ENCODE results near the gene COX10.
A peak's percentile ranks its signal among the peaks of the same experiment; 100 is the strongest.
"Not testable (repeated sequence)": the region's sequence is repeated elsewhere in the genome, so short reads cannot be mapped to it uniquely, and the experiment has no call there.

The COX10 gene

DNA sequence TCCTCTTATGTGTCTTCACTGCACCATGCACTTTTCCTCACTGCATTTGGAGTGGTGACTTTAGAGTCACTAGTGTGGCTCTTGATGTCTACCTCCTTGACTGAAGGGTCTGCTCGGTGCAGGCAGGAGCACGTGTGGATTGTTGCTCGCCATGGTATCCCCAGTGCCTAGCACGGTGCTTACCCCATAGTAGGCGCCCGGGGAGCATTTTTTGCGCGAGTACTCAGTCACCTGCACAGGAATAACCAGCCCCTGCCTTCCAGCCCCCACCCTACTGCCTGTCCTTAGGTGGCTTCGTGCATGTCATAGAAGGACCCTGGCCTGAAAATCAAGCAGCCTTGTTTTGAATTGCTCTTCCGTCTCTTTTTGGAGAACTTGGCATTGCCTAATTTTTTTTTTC, 136.1 kb downstream of the COX10 start:
- DNase-seq = no peak
- ATAC-seq = no peak

GRCh38 chr17:14205992-14206461, 136.7 kb downstream of the COX10 start:
- DNase-seq = peak; percentile 58
- peak; percentile 44 for ATAC-seq

- DNase-seq (no peak), ATAC-seq (no peak)
Measured at GRCh38 chr17:14206891-14207290, 137.6 kb downstream of the COX10 start.

- ATAC-seq = no peak
- no peak for DNase-seq
Measured at GRCh38 chr17:14207791-14208190, 138.5 kb downstream of the COX10 start.

DNA sequence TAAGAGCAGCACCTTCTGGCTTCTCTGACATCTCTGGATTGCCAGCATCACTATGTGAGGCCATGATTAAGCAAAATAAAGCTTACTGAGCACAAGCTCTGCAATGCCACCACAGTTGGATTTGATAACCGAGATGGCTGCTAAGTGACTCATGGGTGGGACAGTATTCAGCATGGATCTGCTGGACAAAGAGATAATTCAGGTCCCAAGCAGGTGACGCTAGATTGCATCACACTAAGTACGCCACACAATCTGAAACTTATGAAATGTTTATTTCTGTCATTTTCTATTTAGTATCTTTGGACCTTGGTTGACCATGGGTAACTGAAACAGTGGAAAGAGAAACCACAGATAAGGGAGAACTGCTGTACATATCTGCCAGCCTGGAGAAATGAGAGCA, 139.9 kb downstream of the COX10 start:
- no peak for DNase-seq
- no peak for ATAC-seq

DNA sequence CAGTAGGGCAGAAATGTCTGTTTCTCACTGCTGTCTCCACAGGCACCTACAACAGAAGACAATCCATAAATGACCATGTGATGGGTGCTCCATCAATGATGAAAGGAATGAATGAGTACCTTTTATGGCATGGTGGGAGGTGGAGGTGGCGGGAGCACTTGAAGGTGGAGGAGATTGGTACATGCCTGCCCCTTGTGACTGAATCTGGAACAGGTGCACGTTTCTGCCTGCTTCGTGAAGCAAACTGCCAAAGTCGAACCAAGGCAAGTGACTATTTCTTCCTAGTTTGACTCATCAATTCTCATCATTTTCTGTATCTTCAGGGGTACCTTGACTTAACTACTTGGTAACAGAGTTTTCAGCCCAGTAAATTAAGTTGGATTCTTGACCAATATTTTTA, 141.9 kb downstream of the COX10 start:
- DNase-seq (no peak), ATAC-seq (no peak)

GRCh38 chr17:14211801-14212200, 142.5 kb downstream of the COX10 start:
- ATAC-seq (no peak), DNase-seq (peak; percentile 49)

DNA sequence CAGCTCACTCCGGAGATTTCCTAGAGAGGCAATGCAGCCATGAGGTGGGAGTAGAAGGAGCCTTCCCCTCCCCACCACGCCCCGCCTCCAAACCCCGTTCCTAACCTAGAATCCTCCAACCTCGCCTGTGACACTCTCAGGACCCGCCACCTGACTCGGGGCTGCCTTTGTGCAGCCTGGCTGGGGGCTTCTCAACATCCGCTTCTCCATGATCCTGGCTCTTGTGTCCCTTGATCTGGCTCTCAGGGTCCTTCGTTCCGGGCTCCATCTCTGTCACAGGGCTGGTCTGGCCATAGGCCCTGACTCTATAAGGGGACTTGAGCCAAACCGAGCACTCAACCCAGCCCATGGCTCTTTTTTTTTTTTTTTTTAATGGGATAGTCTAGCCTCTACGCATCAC, 143.1 kb downstream of the COX10 start:
- ATAC-seq = no peak
- DNase-seq = no peak

DNA sequence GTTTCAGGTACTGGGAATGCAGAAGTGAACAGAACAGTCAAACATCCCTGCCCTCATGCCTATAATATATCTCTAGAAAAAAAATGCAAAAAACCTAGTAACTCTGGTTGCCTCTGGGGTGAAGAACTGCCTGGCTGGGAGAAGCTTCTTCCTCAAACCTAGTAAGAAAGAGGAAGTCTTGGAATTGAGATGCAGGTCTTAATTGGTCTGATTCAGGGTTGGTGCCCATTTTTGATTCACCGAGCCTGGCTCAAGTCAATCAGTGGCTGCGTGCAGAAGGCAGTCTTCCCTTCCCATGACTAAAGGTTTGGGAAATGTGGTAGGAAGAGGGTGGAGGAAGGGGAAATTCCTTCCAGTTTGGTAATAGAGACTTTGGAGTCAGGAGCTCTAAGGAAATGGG, 145.0 kb downstream of the COX10 start:
- DNase-seq (no peak), ATAC-seq (no peak)

GRCh38 chr17:14222611-14223010, 153.3 kb downstream of the COX10 start:
- DNase-seq (no peak), ATAC-seq (no peak)

DNA sequence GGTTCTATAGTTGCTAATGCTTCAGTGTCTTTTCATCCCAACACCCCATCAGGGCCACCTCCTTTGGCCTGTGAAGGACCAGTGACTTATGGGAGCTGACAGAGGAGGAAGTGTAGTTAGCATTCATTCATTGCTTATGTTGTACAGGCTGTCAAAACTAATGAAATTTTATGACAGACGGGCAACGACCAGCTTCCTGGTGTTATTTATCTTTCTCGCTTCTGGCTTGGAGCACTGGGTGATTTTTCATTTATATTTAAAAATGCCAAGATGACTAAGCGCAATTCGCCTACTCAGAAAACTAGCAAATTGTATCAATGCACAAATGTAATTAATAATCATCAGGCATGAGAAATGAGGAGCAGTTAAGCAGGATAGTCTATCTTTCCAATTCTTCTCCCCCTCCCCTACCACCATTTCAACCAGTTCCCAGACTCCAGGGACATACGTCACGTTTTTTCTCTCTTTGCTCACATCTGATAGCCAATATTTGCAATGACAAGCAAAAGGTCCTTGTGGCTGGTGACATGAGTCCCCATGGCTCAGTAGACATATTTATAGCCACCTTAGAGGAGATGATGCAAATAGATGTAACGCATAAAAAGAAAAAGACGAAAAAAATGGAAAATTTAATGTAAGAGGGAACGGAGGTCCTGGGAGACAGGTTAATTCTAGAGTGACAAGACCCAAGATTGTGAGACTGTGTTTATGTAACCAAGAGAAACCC, 156.1 kb downstream of the COX10 start:
- no peak for DNase-seq
- ATAC-seq = no peak

DNA sequence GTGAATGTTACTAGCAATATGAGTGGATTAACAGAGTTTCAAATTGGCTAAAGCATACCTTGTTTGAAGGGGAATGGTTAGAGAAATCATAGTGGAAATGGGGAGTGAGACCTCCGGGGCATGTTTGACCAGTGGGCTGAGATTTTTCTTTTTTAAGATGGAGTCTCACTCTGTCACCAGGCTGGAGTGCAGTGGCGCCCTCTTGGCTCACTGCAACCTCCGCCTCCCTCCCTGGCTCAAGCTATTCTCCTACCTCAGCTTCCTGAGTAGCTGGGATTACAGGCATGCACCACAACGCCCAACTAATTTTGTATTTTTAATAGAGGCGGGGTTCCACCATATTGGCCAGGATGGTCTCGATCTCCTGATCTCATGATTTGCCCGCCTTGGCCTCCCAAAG, 157.7 kb downstream of the COX10 start:
- DNase-seq = no peak
- ATAC-seq = no peak

DNA sequence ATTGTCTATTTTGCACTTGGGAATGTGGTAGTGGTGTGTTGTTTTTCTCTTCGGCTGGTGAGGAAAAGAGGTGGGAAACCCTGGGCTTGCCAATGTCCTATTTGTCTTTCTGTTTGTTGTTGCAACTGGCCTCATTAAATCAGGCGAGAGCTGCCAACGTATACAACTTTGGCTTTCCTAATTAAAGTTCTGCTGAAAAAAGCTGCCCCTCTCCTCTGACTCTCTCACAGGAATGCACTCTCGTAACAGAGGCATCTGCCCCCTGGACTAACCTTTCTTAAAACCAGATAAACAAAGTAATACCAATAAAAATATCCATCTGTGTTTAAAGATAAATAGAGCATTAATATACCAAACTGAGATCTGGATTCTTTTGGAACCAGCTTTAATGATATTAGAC, 159.6 kb downstream of the COX10 start:
- ATAC-seq = no peak
- DNase-seq = no peak

DNA sequence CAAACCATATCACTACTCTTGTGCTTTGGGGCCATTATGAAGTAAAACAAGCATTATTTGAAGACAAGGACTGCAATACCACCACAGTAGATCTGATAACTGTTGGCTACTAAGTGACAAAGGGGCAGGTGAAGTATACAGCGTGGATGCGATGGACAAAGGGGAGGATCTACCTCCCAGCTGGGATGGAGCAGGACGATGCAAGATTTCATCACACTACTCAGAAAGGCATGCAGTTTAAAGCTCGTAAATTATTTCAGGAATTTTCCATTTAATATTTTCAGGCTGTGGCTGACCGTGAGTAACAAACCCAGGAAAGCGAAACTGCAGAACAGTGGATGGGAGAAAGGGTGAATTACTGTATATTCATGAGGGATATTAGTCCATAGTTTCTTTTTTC, 161.9 kb downstream of the COX10 start:
- ATAC-seq = not testable (repeated sequence)

GRCh38 chr17:14235047-14235446, 165.7 kb downstream of the COX10 start:
- not testable (repeated sequence) for ATAC-seq, DNase-seq

More for the DNA sequence above, 161.9 kb downstream of the COX10 start:
- DNase-seq = not testable (repeated sequence)

- not testable (repeated sequence) for ATAC-seq, DNase-seq
Measured at GRCh38 chr17:14236032-14236431, 166.7 kb downstream of the COX10 start.

- ATAC-seq, DNase-seq: not testable (repeated sequence)
Measured at GRCh38 chr17:14236762-14237161, 167.5 kb downstream of the COX10 start, which contains the start of gene CDRT15. Gene CDRT15 (minus strand): TSS chr17:14236862. CDS start chr17:14236833, 29 bp downstream.

- DNase-seq, ATAC-seq: not testable (repeated sequence)
Measured at GRCh38 chr17:14239271-14239670, 170.0 kb downstream of the COX10 start.

GRCh38 chr17:14245002-14245401, 175.7 kb downstream of the COX10 start:
- ATAC-seq (no peak), DNase-seq (no peak)

DNA sequence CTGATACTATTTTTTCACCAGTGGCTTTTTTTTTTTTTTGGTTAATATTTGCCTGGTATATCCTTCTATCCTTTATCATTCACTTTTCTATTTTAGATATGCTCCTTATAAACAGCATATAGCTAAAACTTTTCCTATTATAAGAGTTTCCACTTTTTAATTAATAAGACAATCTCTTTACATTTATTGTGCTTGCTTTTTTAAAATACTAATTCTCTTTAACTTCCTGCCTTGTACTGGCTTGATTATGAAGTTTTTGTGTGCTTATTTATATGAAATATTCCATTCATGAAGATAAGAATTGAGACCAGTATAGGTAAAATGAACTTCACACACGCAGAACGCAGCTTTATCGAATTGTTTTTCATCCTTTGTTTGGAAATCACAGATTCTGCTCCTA, 176.3 kb downstream of the COX10 start:
- DNase-seq (no peak), ATAC-seq (no peak)

Data from stimulated activated naive CD8-positive, alpha-beta T cell treated with anti-CD3 and anti-CD28 coated beads, Interleukin-15, Interleukin-2, amounts not matched to agents 100 U/mL and 50 U/mL, for 24 hours (primary cell).